NCI-H774 (cell line): ENCODE data around the gene KCNE3.

Experiments used
- DNase-seq: peaks from one replicate; lab custom pipeline; 2025; lab: John Stamatoyannopoulos, UW

The KCNE3 gene, protein sequence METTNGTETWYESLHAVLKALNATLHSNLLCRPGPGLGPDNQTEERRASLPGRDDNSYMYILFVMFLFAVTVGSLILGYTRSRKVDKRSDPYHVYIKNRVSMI

GRCh38 chr11:74466916-74467885, at the start of gene KCNE3:
Gene KCNE3 (minus strand): TSS chr11:74467549. CDS start chr11:74457563, 9,986 bp downstream.
- DNase-seq, result no peak

- no peak for DNase-seq
These were observed 40.2 kb upstream of the KCNE3 start for GRCh38 chr11:74507582-74507981.

GRCh38 chr11:74506823-74507222, 39.5 kb upstream of the KCNE3 start:
- DNase-seq, result no peak

DNA sequence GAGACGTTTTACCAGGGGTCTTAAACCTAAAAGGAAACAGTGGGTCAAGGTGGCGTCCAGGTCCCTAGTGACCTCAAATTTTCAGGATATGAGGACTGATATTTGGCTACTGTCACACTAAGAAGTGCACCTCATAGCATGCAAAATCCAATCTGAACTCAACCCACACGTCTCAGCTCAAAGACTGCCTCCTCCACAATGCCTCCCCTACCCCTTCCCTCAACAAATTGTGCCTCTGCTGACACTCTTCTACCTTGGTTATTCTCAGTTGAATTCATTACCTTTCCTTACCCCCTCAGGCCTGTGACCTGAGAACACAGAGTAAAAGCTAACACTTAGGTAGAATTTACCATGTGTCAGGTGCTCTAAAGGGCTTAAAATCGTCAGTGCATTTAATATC, 38.6 kb upstream of the KCNE3 start:
- no peak for DNase-seq

- DNase-seq, result no peak
These were observed 36.8 kb upstream of the KCNE3 start for GRCh38 chr11:74504100-74504691.

GRCh38 chr11:74494916-74495315, 27.6 kb upstream of the KCNE3 start:
- DNase-seq, result no peak

GRCh38 chr11:74493791-74494630, 26.7 kb upstream of the KCNE3 start:
- no peak for DNase-seq

- DNase-seq, result peak; percentile 99
These were observed 25.8 kb upstream of the KCNE3 start, which contains the start of gene LIPT2 for GRCh38 chr11:74492974-74493790. Gene LIPT2 (minus strand): TSS chr11:74493724. CDS start chr11:74493703, 21 bp downstream.

DNA sequence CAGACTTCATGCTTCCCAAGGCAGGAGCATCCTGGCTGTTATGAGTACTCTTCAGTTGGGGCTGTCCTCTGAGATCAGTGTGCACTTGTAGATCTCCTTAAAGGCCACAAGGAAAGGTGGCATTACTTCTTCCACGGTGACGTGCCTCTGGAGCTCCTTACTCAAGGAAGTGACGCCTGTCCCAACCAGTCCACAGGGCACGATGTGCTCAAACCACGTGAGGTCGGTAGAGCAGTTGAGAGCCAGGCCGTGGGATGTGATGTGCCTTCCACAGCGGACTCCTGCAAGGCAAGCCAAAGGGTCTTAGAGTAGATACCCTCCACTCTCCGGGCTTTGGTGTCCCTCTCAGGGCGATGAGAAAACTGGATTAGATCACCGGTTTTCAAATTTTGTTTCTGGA, 24.7 kb upstream of the KCNE3 start:
- DNase-seq, result no peak

GRCh38 chr11:74490941-74491340, 23.6 kb upstream of the KCNE3 start:
- no peak for DNase-seq

- DNase-seq, result no peak
These were observed 20.5 kb upstream of the KCNE3 start for GRCh38 chr11:74487875-74488274.

DNA sequence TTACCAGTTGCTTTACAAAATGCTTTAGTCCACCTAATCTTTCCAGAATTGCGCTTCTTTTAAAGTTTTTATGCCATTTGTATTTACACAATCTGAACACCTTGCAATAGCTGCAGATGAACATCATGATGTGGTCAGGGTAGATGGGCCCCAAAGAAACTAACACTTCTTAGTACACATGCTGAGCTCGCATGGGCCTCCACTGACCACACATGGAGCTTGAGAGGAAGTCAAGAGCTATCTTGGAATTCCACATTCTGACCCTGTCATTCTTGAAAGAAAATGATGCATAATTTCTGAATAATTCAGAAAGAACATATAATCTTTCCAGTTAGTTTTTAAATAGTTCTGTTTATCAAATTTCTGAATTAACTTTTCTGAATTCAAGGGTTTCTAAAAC, 18.5 kb upstream of the KCNE3 start:
- no peak for DNase-seq

DNA sequence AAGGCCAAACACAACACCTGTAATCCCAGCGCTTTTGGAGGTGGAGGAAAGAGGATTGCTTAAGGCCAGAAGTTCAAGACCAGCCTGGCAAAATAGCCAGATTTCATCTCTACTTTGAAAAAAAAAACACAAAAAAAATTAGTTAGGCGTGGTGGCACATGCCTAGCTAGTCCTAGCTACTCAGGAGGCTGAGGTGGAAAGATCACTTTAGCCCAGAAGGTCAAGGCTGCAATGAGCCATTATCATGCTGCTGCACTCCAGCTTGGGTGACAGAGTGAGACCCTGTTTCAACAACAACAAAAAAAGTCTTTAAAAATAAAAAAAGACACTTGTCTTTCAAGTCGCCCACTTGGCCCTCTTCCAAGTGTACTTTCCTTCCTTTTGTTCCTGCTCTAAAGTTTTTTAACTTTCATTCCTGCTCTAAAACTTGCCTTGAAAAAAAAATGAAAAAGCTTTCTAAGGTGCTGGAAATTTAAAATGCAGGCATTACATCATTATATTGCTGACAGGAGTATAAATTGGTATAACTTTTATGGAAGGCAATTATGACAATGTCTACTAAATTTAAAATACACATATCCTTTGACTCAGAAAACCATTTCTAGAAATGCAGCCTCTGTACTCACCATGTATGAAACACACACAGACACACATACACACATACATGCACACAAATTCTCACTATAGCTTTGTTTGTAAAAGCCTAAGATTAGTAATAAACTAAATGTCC, 13.5 kb upstream of the KCNE3 start:
- no peak for DNase-seq

GRCh38 chr11:74479732-74480123, 12.4 kb upstream of the KCNE3 start:
- DNase-seq, result no peak

DNA sequence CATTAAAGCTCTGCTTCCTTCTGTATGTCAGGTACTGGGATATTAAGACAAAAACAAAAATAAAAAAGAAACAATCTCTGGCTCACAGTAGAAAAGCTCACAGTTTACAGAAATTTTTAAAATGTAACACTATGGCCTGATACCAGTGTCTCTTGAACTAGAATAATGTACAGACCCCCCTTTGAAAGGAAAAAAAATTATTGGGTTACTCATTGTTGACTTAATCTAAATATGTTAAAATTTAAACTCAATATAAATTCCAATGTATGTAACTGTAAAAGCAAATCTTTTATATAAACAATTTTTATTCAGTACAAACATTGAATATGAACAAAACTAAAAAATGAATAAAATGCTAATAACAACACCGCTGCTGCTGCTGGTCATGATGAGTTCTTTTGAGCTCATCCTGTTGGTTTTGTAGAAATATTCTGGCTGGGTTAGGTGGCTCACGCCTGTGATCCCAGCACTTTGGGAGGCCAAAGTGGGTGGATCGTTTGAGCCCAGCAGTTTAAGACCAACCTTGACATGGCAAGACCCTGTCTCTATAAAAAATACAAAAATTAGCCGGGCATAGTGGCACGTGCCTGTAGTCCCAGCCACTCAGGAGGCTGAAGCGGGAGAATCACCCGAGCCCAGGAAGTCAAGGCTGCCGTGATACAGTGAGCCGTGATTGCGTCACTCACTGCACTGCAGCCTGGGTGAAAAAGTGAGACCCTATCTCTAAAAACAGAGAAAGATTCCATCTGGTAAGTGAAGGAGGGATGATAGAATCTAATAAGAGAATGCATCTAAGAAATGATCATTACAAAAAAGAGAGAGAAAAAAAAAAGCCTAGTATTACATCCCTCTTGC, 11.8 kb upstream of the KCNE3 start:
- DNase-seq, result no peak

- no peak for DNase-seq
These were observed 9.2 kb upstream of the KCNE3 start for GRCh38 chr11:74476536-74476935.

GRCh38 chr11:74474316-74474715, 7.0 kb upstream of the KCNE3 start:
- no peak for DNase-seq

DNA sequence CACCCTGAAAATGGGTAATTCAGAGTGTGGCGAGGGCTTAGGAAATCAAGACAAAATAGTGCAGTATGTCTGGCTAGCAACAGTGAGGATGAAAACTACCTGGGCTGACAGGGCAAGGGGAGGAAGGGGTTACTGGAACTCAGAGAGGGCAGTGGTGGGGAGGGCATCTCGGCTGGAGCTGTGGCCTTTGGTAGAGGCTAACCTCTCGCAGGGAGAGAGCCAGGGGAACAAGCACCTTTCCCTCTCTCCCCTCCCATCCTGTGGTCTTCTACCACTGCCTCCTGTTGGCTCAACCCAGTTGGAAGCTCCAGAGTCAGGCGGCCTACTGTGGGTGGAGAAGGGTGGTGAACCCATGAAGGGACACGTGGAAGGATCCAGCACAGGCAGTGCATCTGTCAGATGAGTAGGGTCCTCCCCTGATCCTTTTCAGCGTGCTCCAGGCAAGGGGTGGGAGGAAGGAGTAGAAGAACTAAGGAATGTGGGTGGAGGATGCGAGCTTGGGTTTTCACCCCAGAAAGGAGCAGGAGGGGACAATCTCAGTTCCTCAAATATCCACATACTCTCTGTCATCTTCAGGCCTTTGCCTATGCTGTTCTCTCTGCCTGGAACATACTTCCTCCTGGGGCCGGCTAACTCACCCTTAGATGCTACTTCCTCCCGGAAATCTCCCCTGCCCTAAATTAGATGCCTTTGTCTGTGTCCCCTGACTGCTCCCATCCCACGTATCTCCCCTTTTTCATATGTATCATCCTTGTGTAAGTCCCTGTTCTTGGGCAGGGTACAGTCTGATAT, 6.2 kb upstream of the KCNE3 start:
- no peak for DNase-seq
